ENCODE measurements around the gene LLGL1. TPM values are rescaled to one million over a fixed set of nuclear protein-coding genes. Genes with fewer than 3 reads are reported as not detected.

Gene LLGL1
- total and polyA plus RNA-seq, 2 donors (not counting 1 experiment from before 2014, with no cell fraction given) = 14.9 to 15.2 TPM

- H3K4me2 ChIP-seq (replicated peaks; ENCODE audit: low read depth, low read length, poor library complexity, severe bottlenecking) = no peak overlapping the region
- ChIA-PET CTCF (interaction anchor here (0.5 to 1.2 kb wide), 3 partner anchors 24 to 467 kb away, joined by 3 to 5 read pairs (median 4); no protein-coding TSS in a partner anchor), POLR2A (interaction anchor here (0.7 kb wide), 1 partner anchor 79 kb away, joined by 6 read pairs; no protein-coding TSS in a partner anchor)
- H3K79me2 ChIP-seq (ENCODE audit: control insufficient read depth, insufficient read depth, low read length) = peaks cover 95% of the 10 kb centered on the region
- no peak overlapping the region for H3K9ac ChIP-seq (ENCODE audit: low read length)
- intact Hi-C loops (cut with micrococcal nuclease) = no loop called here
- H3K9me3 ChIP-seq (ENCODE audit: control extremely low read depth in 1 of 3, control insufficient read depth in 2 of 3, insufficient read depth in 1 of 3, low read length in 2 of 3) = no peaks in the 10 kb centered on the region
- 75% methylated on average over 1 of the region's 2 CpGs for WGBS (ENCODE audit: insufficient coverage)
- Mint-ChIP-seq H3K27me3 (no peaks in the 10 kb centered on the region), H3K9me3 (ENCODE audit: insufficient read depth) (no peaks in the 10 kb centered on the region), H3K4me3 (no peak overlapping the region), H3K4me1 (peaks cover 56% of the 10 kb centered on the region), H3K27ac (no peak overlapping the region)
- peaks cover 94% of the 10 kb centered on the region for H4K20me1 ChIP-seq (ENCODE audit: control insufficient read depth, insufficient read depth, low read length, poor library complexity, severe bottlenecking)
- no peaks in the 10 kb centered on the region for H3K27me3 ChIP-seq (replicated peaks in 1 of 4; ENCODE audit: control extremely low read depth in 1 of 4, control insufficient read depth in 3 of 4, insufficient read depth in 4 of 4, low read length in 3 of 4)
- no peak overlapping the region for H3K4me3 ChIP-seq (ENCODE audit: control extremely low read depth in 1 of 5, extremely low read depth in 1 of 5, insufficient read depth in 1 of 5, low read depth in 2 of 5, low read length in 4 of 5)
- H3K36me3 ChIP-seq (replicated peaks in 1 of 2; ENCODE audit: control extremely low read depth in 1 of 2, control insufficient read depth in 1 of 2, extremely low read depth in 1 of 2, insufficient read depth in 2 of 2, low read length in 1 of 2) = peaks cover 10 to 50% of the 10 kb centered on the region in 2 experiments
- no peak for DNase-seq
- H3K27ac ChIP-seq (ENCODE audit: low read length in 2 of 2) = no peak overlapping the region
- no peak overlapping the region for H2AFZ ChIP-seq (ENCODE audit: insufficient read depth, low read depth, low read length, poor library complexity, severe bottlenecking)
- ATAC-seq (ENCODE audit: low read depth) = peak; percentile 31
- peaks cover 23 to 37% of the 10 kb centered on the region in 2 donors for H3K4me1 ChIP-seq (ENCODE audit: control insufficient read depth in 2 of 2, insufficient read depth in 2 of 2, low read length in 2 of 2)
- no peak for TF ChIP-seq EZH2 (IDR thresholded peaks at IDR 0.05; ENCODE audit: borderline replicate concordance, insufficient read depth, low read depth, low read length, poor library complexity, severe bottlenecking)
- TF ChIP-seq CTCF (IDR thresholded peaks at IDR 0.05) = peak; percentile 34
These were observed 33.5 kb upstream of the LLGL1 start for GRCh38 chr17:18191967-18192366.

GRCh38 chr17:18194394-18194793 is 31.0 kb upstream of the LLGL1 start:
- TF ChIP-seq EZH2 (IDR thresholded peaks at IDR 0.05; ENCODE audit: borderline replicate concordance, insufficient read depth, low read depth, low read length, poor library complexity, severe bottlenecking) (no peak), CTCF (IDR thresholded peaks at IDR 0.05) (no peak)
- no peak for ATAC-seq (ENCODE audit: low read depth)
- H3K27me3 Mint-ChIP-seq = no peaks in the 10 kb centered on the region
- Histone ChIP-seq H3K36me3 (replicated peaks in 1 of 2; ENCODE audit: control extremely low read depth in 1 of 2, control insufficient read depth in 1 of 2, extremely low read depth in 1 of 2, insufficient read depth in 2 of 2, low read length in 1 of 2) (peaks cover 4 to 54% of the 10 kb centered on the region in 2 experiments), H3K9ac (ENCODE audit: low read length) (no peak overlapping the region), H3K4me2 (replicated peaks; ENCODE audit: low read depth, low read length, poor library complexity, severe bottlenecking) (no peak overlapping the region), H3K79me2 (ENCODE audit: control insufficient read depth, insufficient read depth, low read length) (peaks cover 95% of the 10 kb centered on the region), H2AFZ (ENCODE audit: insufficient read depth, low read depth, low read length, poor library complexity, severe bottlenecking) (no peak overlapping the region), H3K27ac (ENCODE audit: low read length in 2 of 2) (no peak overlapping the region), H3K4me1 (ENCODE audit: control insufficient read depth in 2 of 2, insufficient read depth in 2 of 2, low read length in 2 of 2) (peaks cover 7 to 16% of the 10 kb centered on the region in 2 donors), H4K20me1 (ENCODE audit: control insufficient read depth, insufficient read depth, low read length, poor library complexity, severe bottlenecking) (peaks cover 95% of the 10 kb centered on the region), H3K27me3 (replicated peaks in 1 of 4; ENCODE audit: control extremely low read depth in 1 of 4, control insufficient read depth in 3 of 4, insufficient read depth in 4 of 4, low read length in 3 of 4) (no peaks in the 10 kb centered on the region), H3K9me3 (ENCODE audit: control extremely low read depth in 1 of 3, control insufficient read depth in 2 of 3, insufficient read depth in 1 of 3, low read length in 2 of 3) (no peaks in the 10 kb centered on the region), H3K4me3 (ENCODE audit: control extremely low read depth in 1 of 5, extremely low read depth in 1 of 5, insufficient read depth in 1 of 5, low read depth in 2 of 5, low read length in 4 of 5) (no peak overlapping the region)
- H3K9me3 Mint-ChIP-seq (ENCODE audit: insufficient read depth) = no peaks in the 10 kb centered on the region
- ChIA-PET CTCF (interaction anchor here (1.4 to 1.9 kb wide), 2 partner anchors 11 to 53 kb away, joined by 3 to 4 read pairs; partner anchors contain the start of gene ALKBH5), POLR2A (no interaction called here)
- peaks cover 47% of the 10 kb centered on the region for H3K4me1 Mint-ChIP-seq
- no CpG with 5 or more reads among the region's 4 CpGs for WGBS (ENCODE audit: insufficient coverage)
- no peak overlapping the region for H3K27ac Mint-ChIP-seq
- intact Hi-C loops (cut with micrococcal nuclease) = no loop called here
- no peak overlapping the region for H3K4me3 Mint-ChIP-seq
- DNase-seq = no peak

All from B cell (primary cell).